ENCODE data around the gene LMOD3.

- TF ChIP-seq EZH2 (IDR thresholded peaks at IDR 0.05) (no peak), CTCF (IDR thresholded peaks at IDR 0.05) (no peak), EZH2phosphoT487 (IDR thresholded peaks at IDR 0.05) (no peak)
Measured at GRCh38 chr3:69103123-69103522, 19.3 kb downstream of the LMOD3 start.
